ENCODE measurements around the gene MEX3D. TPM values are rescaled to one million over a fixed set of nuclear protein-coding genes. Genes with fewer than 3 reads are reported as not detected.
A peak's percentile ranks its signal among the peaks of the same experiment; 100 is the strongest.

Gene MEX3D
- total RNA-seq, 1 experiment from 2014 or later = 70.4 TPM

DNA sequence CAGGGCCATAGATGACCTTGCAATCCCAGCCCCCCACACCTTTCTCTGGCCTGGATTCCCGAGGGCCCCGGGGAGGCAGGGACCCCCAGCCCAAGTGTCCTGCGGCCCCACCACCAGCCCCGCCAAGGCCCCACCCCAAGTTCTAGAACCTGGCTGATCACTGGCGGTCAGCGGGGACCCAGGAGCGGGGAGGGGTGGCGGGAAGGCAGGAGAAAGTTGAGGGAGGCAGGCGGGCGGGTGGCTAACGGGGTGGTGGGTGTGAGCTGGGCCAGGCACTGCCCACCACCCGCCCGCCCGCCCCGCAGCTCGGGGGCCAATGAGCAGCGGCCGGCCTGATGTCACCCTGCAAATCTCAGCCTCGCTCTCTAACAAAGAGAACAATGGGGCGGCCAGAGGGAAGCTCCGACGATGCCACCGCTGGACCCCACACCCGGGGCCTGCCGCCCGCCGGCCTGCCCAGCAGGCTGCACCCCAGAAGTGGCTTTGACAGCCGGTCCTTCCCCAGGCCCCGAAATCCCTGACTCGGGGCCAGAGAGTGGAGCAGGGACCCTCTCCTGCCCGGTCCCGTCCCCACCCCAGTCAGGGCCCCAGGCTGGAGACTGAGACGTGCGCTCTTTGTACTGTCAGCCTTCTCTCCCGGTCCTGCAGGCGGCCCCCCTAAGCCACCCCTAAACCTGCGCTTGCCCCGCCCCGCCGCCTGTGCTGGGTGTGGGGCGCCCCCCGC, 1.6 kb downstream of the MEX3D start:
- Mint-ChIP-seq H3K36me3 (ENCODE audit: insufficient read depth in 1 of 3, low read depth in 3 of 3) (peaks cover 8 to 26% (median 24%) of the 10 kb centered on the region in 3 experiments; a peak in 6 of 7 replicates), H3K27me3 (ENCODE audit: low read depth) (peaks cover 32% of the 10 kb centered on the region), H3K4me3 (peak overlapping the region; percentile 64 to 78), H3K27ac (no peak overlapping the region), H3K9me3 (peaks cover 2 to 3% of the 10 kb centered on the region in 2 experiments; a peak in 2 of 5 replicates), H3K4me1 (peaks cover 2 to 15% of the 10 kb centered on the region in 2 experiments; a peak in 3 of 4 replicates)
- Histone ChIP-seq H3K9me3 (ENCODE audit: control insufficient read depth, low read depth, low read length) (no peaks in the 10 kb centered on the region), H2BK20ac (ENCODE audit: low read depth, low read length, poor library complexity, severe bottlenecking) (no peak overlapping the region), H3K4ac (ENCODE audit: low read depth, low read length) (no peak overlapping the region; the same call in 1 of the 2 replicates), H2AFZ (ENCODE audit: low read length) (no peak overlapping the region), H3K14ac (ENCODE audit: insufficient read depth, low read length) (peak overlapping the region; percentile 91), H3K9ac (ENCODE audit: extremely low read depth, insufficient read length, low read length) (peak overlapping the region; percentile 64), H3K18ac (ENCODE audit: insufficient read length, low read depth, low read length) (peak overlapping the region; percentile 80), H3T11ph (ENCODE audit: low read length) (no peak overlapping the region), H3K79me1 (ENCODE audit: insufficient read depth, low read depth, low read length, poor library complexity, severe bottlenecking) (peaks cover 3% of the 10 kb centered on the region), H4K8ac (replicated peaks; ENCODE audit: insufficient read length, low read depth, low read length) (no peak overlapping the region), H3K23ac (ENCODE audit: insufficient read length, low read depth, low read length) (no peak overlapping the region), H3K27ac (ENCODE audit: insufficient read length, low read depth, low read length) (no peak overlapping the region), H2BK12ac (ENCODE audit: insufficient read length, low read depth, low read length) (no peak overlapping the region), H4K5ac (ENCODE audit: insufficient read length, low read depth, low read length) (no peak overlapping the region), H3K27me3 (ENCODE audit: insufficient read depth, low read length) (no peaks in the 10 kb centered on the region; the same call in 1 of the 2 replicates), H3K23me2 (ENCODE audit: insufficient read length, low read depth, low read length, poor library complexity, severe bottlenecking) (no peaks in the 10 kb centered on the region), H3K4me2 (ENCODE audit: insufficient read depth, insufficient read length, low read length) (peak overlapping the region; percentile 46), H2AK5ac (ENCODE audit: insufficient read length, low read length) (no peak overlapping the region), H3K4me1 (ENCODE audit: insufficient read depth, low read length) (no peaks in the 10 kb centered on the region), H2BK120ac (ENCODE audit: low read depth, low read length, poor library complexity, severe bottlenecking) (no peak overlapping the region), H2BK15ac (ENCODE audit: low read depth, low read length) (no peak overlapping the region), H4K20me1 (ENCODE audit: control insufficient read depth, insufficient read depth, insufficient read length) (no peaks in the 10 kb centered on the region), H3K56ac (ENCODE audit: insufficient read length, low read depth, low read length) (no peak overlapping the region), H2BK5ac (ENCODE audit: insufficient read length, low read length) (no peak overlapping the region), H4K91ac (ENCODE audit: insufficient read length, low read depth, low read length) (no peak overlapping the region), H3K79me2 (ENCODE audit: insufficient read depth, low read length) (peaks cover 30% of the 10 kb centered on the region; the same call in 1 of the 2 replicates)
- DNase-seq = peak; percentile 90
- no CpG with 5 or more reads among the region's 42 CpGs for WGBS (ENCODE audit: extremely low coverage, insufficient read length, low lambda C conversion rate)
- TF ChIP-seq, protein P1, sequence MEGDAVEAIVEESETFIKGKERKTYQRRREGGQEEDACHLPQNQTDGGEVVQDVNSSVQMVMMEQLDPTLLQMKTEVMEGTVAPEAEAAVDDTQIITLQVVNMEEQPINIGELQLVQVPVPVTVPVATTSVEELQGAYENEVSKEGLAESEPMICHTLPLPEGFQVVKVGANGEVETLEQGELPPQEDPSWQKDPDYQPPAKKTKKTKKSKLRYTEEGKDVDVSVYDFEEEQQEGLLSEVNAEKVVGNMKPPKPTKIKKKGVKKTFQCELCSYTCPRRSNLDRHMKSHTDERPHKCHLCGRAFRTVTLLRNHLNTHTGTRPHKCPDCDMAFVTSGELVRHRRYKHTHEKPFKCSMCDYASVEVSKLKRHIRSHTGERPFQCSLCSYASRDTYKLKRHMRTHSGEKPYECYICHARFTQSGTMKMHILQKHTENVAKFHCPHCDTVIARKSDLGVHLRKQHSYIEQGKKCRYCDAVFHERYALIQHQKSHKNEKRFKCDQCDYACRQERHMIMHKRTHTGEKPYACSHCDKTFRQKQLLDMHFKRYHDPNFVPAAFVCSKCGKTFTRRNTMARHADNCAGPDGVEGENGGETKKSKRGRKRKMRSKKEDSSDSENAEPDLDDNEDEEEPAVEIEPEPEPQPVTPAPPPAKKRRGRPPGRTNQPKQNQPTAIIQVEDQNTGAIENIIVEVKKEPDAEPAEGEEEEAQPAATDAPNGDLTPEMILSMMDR (conservative IDR thresholded peaks at IDR 0.05) = no peak
